Measurements from ENCODE around the gene SOCS7. TPM values are rescaled to one million over a fixed set of nuclear protein-coding genes. Genes with fewer than 3 reads are reported as not detected.

The SOCS7 gene
- total and polyA plus RNA-seq, 4 donors, result 0.74 to 11.0 (median 2.9) TPM

DNA sequence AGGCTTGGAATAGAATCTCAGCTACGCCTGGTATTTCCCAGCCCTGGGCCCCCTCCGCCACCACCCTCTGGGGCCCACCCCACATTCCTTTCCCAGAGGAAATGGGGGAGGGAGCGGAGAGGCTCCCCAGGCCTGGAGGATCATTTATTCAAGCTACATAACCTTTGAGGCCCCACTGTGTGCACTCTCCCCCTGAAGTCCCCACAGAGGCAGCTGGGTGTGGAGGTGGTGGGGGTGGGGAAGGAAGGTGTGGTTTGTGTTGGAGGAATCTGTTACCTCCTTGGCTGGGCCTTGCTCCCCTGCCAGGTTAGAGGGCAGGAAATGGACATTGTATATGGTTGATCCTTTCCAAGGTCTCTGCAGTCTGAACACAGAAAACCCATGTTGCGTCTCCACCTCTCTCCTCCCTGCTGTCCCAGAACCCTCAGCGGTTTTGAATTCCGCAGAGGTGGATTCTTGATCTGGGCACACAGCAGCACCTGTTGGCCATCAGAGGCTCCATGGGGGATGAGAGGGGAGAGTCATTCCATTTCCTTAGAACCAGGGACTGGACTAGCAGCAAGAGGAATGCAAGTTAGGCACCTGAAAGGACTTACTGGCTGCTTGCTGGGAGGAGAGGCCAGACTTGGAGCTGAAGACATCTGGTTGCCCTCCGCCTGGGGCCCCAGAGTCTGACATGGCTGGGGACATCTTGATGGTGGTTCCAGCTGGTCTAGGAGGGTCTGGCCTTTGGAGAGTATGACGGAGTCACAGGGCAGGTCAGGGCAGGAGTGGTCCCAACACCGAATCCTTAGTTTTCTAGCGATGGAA, 99.6 kb downstream of the SOCS7 start:
- Histone ChIP-seq H3K36me3 (ENCODE audit: control insufficient read depth in 4 of 4, insufficient read depth in 3 of 4, low read depth in 1 of 4, low read length in 3 of 4) (no peaks in the 10 kb centered on the region), H3K4me3 (ENCODE audit: low read depth in 1 of 3, low read length in 3 of 3) (no peak overlapping the region), H3K9ac (ENCODE audit: low read depth in 1 of 2, low read length in 2 of 2) (no peak overlapping the region), H3K9me3 (ENCODE audit: control insufficient read depth in 4 of 4, low read length in 3 of 4) (no peaks in the 10 kb centered on the region), H3K4me1 (ENCODE audit: control insufficient read depth in 4 of 4, insufficient read depth in 4 of 4, low read length in 3 of 4) (peaks cover 0 to 8% (median 2%) of the 10 kb centered on the region in 4 donors), H3K27ac (ENCODE audit: low read depth in 1 of 2, low read length in 2 of 2) (peak overlapping the region; percentile 69 to 79), H3K27me3 (ENCODE audit: control insufficient read depth in 4 of 4, insufficient read depth in 4 of 4, low read length in 3 of 4) (peaks cover 0 to 6% (median 0%) of the 10 kb centered on the region in 4 donors)
- 70% methylated on average over 10 of the region's 10 CpGs for WGBS
- no peak for DNase-seq (ENCODE audit: low spot score)
- TF ChIP-seq RXRA (IDR thresholded peaks at IDR 0.05) (no peak), NR2F2 (IDR thresholded peaks at IDR 0.05) (no peak), JUND (IDR thresholded peaks at IDR 0.05) (no peak), RAD21 (IDR thresholded peaks at IDR 0.05) (no peak), FOXA1 (IDR thresholded peaks at IDR 0.05) (no peak), YY1 (IDR thresholded peaks at IDR 0.05) (no peak), MAX (IDR thresholded peaks at IDR 0.05) (no peak), TAF1 (conservative IDR thresholded peaks at IDR 0.05) (no peak), HNF4A (conservative IDR thresholded peaks at IDR 0.05) (no peak), FOXA2 (IDR thresholded peaks at IDR 0.05) (no peak), HNF4G (IDR thresholded peaks at IDR 0.05) (no peak)
- TF ChIP-seq, protein P1, sequence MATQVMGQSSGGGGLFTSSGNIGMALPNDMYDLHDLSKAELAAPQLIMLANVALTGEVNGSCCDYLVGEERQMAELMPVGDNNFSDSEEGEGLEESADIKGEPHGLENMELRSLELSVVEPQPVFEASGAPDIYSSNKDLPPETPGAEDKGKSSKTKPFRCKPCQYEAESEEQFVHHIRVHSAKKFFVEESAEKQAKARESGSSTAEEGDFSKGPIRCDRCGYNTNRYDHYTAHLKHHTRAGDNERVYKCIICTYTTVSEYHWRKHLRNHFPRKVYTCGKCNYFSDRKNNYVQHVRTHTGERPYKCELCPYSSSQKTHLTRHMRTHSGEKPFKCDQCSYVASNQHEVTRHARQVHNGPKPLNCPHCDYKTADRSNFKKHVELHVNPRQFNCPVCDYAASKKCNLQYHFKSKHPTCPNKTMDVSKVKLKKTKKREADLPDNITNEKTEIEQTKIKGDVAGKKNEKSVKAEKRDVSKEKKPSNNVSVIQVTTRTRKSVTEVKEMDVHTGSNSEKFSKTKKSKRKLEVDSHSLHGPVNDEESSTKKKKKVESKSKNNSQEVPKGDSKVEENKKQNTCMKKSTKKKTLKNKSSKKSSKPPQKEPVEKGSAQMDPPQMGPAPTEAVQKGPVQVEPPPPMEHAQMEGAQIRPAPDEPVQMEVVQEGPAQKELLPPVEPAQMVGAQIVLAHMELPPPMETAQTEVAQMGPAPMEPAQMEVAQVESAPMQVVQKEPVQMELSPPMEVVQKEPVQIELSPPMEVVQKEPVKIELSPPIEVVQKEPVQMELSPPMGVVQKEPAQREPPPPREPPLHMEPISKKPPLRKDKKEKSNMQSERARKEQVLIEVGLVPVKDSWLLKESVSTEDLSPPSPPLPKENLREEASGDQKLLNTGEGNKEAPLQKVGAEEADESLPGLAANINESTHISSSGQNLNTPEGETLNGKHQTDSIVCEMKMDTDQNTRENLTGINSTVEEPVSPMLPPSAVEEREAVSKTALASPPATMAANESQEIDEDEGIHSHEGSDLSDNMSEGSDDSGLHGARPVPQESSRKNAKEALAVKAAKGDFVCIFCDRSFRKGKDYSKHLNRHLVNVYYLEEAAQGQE (IDR thresholded peaks at IDR 0.05), result no peak
- TF ChIP-seq, protein P2, sequence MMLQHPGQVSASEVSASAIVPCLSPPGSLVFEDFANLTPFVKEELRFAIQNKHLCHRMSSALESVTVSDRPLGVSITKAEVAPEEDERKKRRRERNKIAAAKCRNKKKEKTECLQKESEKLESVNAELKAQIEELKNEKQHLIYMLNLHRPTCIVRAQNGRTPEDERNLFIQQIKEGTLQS (IDR thresholded peaks at IDR 0.05), result no peak
- TF ChIP-seq, protein P3, sequence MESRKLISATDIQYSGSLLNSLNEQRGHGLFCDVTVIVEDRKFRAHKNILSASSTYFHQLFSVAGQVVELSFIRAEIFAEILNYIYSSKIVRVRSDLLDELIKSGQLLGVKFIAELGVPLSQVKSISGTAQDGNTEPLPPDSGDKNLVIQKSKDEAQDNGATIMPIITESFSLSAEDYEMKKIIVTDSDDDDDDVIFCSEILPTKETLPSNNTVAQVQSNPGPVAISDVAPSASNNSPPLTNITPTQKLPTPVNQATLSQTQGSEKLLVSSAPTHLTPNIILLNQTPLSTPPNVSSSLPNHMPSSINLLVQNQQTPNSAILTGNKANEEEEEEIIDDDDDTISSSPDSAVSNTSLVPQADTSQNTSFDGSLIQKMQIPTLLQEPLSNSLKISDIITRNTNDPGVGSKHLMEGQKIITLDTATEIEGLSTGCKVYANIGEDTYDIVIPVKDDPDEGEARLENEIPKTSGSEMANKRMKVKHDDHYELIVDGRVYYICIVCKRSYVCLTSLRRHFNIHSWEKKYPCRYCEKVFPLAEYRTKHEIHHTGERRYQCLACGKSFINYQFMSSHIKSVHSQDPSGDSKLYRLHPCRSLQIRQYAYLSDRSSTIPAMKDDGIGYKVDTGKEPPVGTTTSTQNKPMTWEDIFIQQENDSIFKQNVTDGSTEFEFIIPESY (IDR thresholded peaks at IDR 0.05), result no peak

- peaks cover 0 to 8% (median 2%) of the 10 kb centered on the region in 4 donors for H3K4me1 ChIP-seq (ENCODE audit: control insufficient read depth in 4 of 4, insufficient read depth in 4 of 4, low read length in 3 of 4)
Measured at GRCh38 chr17:38451840-38452529, 100.3 kb downstream of the SOCS7 start.

More at GRCh38 chr17:38451840-38452529, 100.3 kb downstream of the SOCS7 start:
- Histone ChIP-seq H3K9me3 (ENCODE audit: control insufficient read depth in 4 of 4, low read length in 3 of 4) (no peaks in the 10 kb centered on the region), H3K27ac (ENCODE audit: low read depth in 1 of 2, low read length in 2 of 2) (peak overlapping the region; percentile 69 to 79), H3K36me3 (ENCODE audit: control insufficient read depth in 4 of 4, insufficient read depth in 3 of 4, low read depth in 1 of 4, low read length in 3 of 4) (no peaks in the 10 kb centered on the region), H3K4me3 (ENCODE audit: low read depth in 1 of 3, low read length in 3 of 3) (no peak overlapping the region), H3K27me3 (ENCODE audit: control insufficient read depth in 4 of 4, insufficient read depth in 4 of 4, low read length in 3 of 4) (peaks cover 0 to 6% (median 0%) of the 10 kb centered on the region in 4 donors), H3K9ac (ENCODE audit: low read depth in 1 of 2, low read length in 2 of 2) (no peak overlapping the region)
- 32% methylated on average over 18 of the region's 18 CpGs for WGBS
- TF ChIP-seq, protein P2 (IDR thresholded peaks at IDR 0.05), result no peak
- TF ChIP-seq, protein P3 (IDR thresholded peaks at IDR 0.05), result no peak
- no peak for TF ChIP-seq HNF4G (IDR thresholded peaks at IDR 0.05)
- no peak for TF ChIP-seq JUND (IDR thresholded peaks at IDR 0.05)
- TF ChIP-seq YY1 (IDR thresholded peaks at IDR 0.05), result no peak
- TF ChIP-seq EGR1 (IDR thresholded peaks at IDR 0.05; ENCODE audit: low read depth in 2 of 2), result no peak
- no peak for TF ChIP-seq GABPA (IDR thresholded peaks at IDR 0.05 in 1 of 2, conservative IDR thresholded peaks at IDR 0.05 in 1 of 2)
- DNase-seq (ENCODE audit: low spot score), result no peak
